GM21786 (cell line): ENCODE measurements around the gene PCGF1.

ENCODE experiments used
- ATAC-seq: cut with Tn5 transposase; IDR thresholded peaks from one replicate; pipeline ENCODE4 v1.9.1; 2021; ENCODE audit not compliant: unreplicated experiment

The PCGF1 gene

GRCh38 chr2:74515981-74516633 lies 8.6 kb upstream of the PCGF1 start:
- ATAC-seq: no peak

DNA sequence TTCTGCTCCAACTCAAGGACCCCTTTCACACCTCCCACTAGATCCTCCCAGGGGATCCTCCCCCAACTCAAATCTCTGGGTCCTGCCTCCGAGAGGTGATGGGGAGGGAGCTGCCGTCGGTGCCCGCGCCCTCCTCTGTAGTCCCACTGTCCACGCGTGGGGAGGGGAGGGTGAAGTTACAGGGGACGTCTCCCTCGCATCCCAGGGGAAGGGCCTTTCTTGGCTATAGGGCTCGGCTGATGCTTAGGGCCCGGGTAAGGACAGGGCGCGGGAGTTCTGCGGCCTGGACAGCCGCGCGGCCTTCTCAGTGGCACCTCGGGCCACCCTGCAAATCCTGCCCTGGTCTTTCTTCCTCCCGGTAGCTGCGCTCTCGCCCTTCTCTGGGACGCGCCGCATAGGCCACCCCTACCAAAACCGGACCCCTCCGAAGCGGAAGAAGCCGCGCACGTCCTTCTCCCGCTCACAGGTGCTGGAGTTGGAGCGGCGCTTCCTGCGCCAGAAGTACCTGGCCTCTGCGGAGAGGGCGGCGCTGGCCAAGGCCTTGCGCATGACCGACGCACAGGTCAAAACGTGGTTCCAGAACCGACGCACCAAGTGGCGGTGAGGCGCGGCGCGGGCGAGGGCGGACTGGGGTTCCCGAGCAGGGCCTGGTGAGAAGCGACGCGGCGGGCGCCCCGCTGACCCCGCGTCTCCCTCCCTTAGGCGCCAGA lies 7.9 kb upstream of the PCGF1 start:
- ATAC-seq: no peak

GRCh38 chr2:74514368-74515270 lies 7.1 kb upstream of the PCGF1 start, which contains the start of gene TLX2:
Gene TLX2 (plus strand): TSS chr2:74514450. CDS start chr2:74514807, 357 bp downstream.
- ATAC-seq: no peak

GRCh38 chr2:74513605-74514367 lies 6.3 kb upstream of the PCGF1 start:
- ATAC-seq: no peak

- no peak for ATAC-seq
These were observed 5.5 kb upstream of the PCGF1 start for GRCh38 chr2:74512744-74513604.

- no peak for ATAC-seq
These were observed 3.9 kb upstream of the PCGF1 start for GRCh38 chr2:74511104-74511989.

- no peak for ATAC-seq
These were observed 2.8 kb upstream of the PCGF1 start for GRCh38 chr2:74510272-74510671.

DNA sequence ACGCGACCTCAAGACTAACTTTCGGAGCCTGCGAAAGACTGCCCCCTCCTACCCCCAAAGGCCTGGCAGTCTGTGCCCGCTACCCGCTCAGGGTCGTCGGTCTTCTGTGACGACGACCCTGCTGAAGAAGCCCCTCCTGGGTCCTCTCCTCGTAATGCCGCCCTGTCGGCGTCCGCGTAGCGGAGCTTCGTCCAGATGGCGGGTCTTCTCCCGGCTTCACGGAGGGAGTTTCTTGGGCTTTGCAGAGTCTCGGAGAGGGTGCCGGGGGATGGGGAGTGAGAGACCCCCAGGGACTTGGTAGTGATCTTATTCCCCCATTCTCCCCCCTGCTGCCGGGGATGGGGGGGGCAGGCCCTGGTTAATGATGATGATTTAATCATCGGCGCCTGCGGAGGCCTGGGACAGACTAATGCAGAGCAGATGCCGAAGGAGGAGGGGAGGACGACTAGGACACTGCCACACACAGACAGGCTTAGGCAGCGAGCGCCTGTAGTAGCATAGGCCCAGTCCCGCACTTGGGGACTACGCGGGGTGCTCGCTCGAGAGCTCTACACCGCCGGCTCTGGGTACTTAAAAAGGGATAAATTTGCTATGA lies 528 bp upstream of the PCGF1 start:
- peak; percentile 0 for ATAC-seq

DNA sequence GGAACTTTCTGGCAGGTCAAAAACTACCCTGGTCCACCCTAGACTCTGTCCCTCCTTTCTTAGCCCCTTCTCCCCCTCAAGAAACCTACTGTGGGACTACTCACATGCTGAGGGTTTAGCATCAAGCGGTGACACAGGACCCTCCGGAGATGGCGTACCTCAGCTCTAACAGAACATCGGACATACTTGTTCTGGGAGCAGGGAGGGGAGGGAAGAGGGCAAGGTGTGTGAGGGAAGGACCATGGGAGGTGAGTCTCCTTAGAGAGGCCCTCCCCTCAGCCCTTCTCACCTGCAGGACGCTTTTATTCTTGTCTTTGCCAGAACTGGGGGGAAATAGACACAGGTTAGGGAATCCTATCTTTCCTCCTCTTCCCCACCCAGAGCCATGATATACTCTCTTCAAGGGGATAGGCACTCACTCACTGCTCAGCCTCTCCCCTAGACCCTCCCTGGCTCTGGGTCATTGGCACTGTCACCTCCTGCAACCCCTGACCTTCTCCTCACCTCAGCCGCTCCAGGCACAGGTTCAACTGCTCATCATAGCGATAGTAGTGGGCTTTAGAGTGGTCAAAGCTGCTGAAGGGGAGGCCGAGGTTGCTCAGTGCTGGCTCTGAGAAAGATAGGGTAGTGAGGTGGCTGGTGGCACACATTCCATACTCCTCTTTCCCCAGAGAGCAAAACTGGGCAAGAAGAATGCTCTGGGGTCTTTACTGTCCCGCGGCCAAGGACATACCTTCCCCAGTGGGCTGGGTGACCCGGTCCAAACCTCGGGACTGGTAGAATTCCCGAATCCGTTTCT lies 1.8 kb downstream of the PCGF1 start:
- no peak for ATAC-seq

DNA sequence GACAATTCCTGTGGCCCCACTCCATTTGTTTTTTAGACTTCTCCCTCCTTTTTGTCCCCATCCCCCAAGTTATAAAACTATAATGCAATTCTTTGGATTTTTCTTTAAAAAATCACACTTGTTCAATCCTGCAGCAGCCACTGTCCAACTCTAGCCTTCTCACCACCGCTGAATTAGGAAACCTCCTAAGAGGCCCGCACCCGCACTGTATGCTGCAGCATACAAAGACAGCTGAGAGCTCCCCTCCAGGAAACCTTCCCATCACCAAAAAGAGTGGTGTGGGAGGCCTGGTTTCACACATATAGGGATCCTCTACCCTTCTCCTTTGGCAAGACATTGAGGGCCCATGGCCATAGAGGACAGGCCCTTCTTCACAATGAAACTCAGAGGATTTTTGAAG lies 2.9 kb downstream of the PCGF1 start:
- ATAC-seq: no peak

GRCh38 chr2:74503506-74504475 lies 3.7 kb downstream of the PCGF1 start:
- ATAC-seq: no peak

DNA sequence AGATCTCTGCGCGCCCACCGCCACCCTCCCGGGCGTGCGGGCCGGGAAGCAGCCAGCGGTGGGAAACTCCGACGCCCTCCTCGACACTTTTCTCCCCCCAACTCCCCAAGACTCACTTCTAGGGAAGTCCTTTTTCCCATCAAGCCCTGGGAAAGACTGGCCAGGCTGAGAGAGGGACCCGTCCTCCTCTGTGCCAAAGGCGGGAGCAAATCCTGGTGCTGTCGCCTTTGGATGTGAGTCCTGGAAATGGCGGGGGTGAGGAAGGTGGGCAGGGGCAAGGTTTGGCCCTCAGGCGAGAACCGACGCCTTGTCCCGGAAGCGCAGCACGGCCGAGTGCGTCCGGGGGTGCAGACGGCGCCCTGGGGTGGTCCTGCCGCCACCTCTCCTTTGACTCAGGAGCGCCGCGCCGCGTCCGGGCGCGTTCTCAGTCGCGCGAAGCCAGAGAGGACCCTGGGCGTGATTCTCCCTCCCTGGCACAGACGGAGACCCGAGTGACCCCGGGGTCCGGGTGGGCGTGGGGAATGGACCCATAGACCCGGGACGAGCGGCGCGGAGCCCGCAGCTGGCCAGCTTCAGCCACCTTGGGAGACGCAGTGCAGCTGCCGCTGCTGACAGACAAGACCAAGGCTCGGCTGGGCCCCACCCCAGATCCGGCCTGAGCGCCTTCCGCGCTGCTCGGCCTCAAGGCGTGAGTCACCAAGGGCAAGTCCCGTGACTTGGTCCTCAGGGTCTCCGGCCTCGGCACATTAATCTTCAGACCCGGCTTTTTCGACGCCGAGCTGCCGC lies 4.6 kb downstream of the PCGF1 start:
- ATAC-seq: peak; percentile 35

- ATAC-seq: no peak
These were observed 5.3 kb downstream of the PCGF1 start for GRCh38 chr2:74502147-74502719.

GRCh38 chr2:74501335-74502071 lies 6.0 kb downstream of the PCGF1 start:
- ATAC-seq: no peak

- ATAC-seq: no peak
These were observed 6.9 kb downstream of the PCGF1 start for GRCh38 chr2:74500578-74500946.
